Fibroblast of the conjunctiva (primary cell): ENCODE data around the gene MRTFB.
"Not testable (repeated sequence)": the region's sequence is repeated elsewhere in the genome, so short reads cannot be mapped to it uniquely, and the experiment has no call there.

Experiments
- DNase-seq: peaks from one replicate; pipeline ENCODE4 v3.0.0-alpha.2; 2010; ENCODE audit warnings: low read depth

Gene MRTFB

GRCh38 chr16:14132696-14133048, 61.6 kb downstream of the MRTFB start:
- no peak for DNase-seq

- DNase-seq, result no peak
These were observed 62.8 kb downstream of the MRTFB start for GRCh38 chr16:14133907-14134306.

GRCh38 chr16:14135704-14136103, 64.6 kb downstream of the MRTFB start:
- DNase-seq, result no peak

GRCh38 chr16:14139872-14140271, 68.8 kb downstream of the MRTFB start:
- DNase-seq, result no peak

- no peak for DNase-seq
These were observed 69.8 kb downstream of the MRTFB start for GRCh38 chr16:14140923-14141322.

GRCh38 chr16:14146445-14146844, 75.3 kb downstream of the MRTFB start:
- DNase-seq, result no peak

GRCh38 chr16:14148016-14148415, 76.9 kb downstream of the MRTFB start:
- no peak for DNase-seq

- DNase-seq, result no peak
These were observed 77.5 kb downstream of the MRTFB start for GRCh38 chr16:14148569-14148968.

- no peak for DNase-seq
These were observed 79.7 kb downstream of the MRTFB start for GRCh38 chr16:14150796-14151195.

GRCh38 chr16:14151256-14152030, 80.3 kb downstream of the MRTFB start:
- no peak for DNase-seq

GRCh38 chr16:14155572-14156190, 84.6 kb downstream of the MRTFB start:
- no peak for DNase-seq

GRCh38 chr16:14164916-14165662, 94.0 kb downstream of the MRTFB start:
- no peak for DNase-seq

GRCh38 chr16:14168146-14168545, 97.0 kb downstream of the MRTFB start:
- DNase-seq, result no peak

- no peak for DNase-seq
These were observed 101.2 kb downstream of the MRTFB start for GRCh38 chr16:14172200-14172809.

- no peak for DNase-seq
These were observed 104.0 kb downstream of the MRTFB start for GRCh38 chr16:14175086-14175485.

- DNase-seq, result no peak
These were observed 106.6 kb downstream of the MRTFB start for GRCh38 chr16:14177704-14178103.

GRCh38 chr16:14179116-14179515, 108.0 kb downstream of the MRTFB start:
- no peak for DNase-seq

GRCh38 chr16:14180481-14180944, 109.4 kb downstream of the MRTFB start:
- no peak for DNase-seq

GRCh38 chr16:14181371-14182050, 110.4 kb downstream of the MRTFB start:
- DNase-seq, result peak; percentile 63

- no peak for DNase-seq
These were observed 111.9 kb downstream of the MRTFB start for GRCh38 chr16:14182999-14183398.

GRCh38 chr16:14183962-14184361, 112.8 kb downstream of the MRTFB start:
- not testable (repeated sequence) for DNase-seq
